D721Med (cell line): Measurements from ENCODE around the gene EIF4G3.
"Not testable (repeated sequence)": the region's sequence is repeated elsewhere in the genome, so short reads cannot be mapped to it uniquely, and the experiment has no call there.

Experiments
- DNase-seq: peaks from one replicate; pipeline ENCODE4 v3.0.0; 2011; ENCODE audit warnings: low spot score; ENCODE audit not compliant: insufficient read length
- FAIRE-seq: peaks from 2 replicates; lab custom pipeline; 2011; peaks lifted over from hg19 to GRCh38; lab: Jason Lieb, UNC
- TF ChIP-seq, protein P1 (sequence below): IDR thresholded peaks from 2 replicates; pipeline ENCODE4 v1.5.1; 2012; ENCODE audit warnings: mild to moderate bottlenecking, control low read depth; ENCODE audit not compliant: insufficient read depth; ENCODE audit errors: missing control alignments

The EIF4G3 gene

DNA sequence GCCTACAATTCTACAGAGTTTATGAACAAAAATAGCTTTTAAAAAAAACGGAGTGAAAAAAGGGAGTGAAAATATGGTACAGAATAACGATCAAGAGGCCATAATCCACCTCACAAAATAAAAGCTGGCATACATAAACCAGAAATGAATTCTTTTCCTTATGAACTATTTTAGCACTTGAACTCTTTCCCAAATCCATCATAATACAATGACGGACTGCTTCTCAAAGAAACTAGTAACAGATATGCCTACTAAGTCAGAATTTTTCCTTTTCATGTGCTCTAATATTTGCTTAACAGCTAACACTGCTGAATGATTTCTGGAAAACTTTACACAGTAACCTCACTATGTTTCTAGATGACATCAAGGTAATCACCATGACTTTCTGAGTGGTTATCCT is 144.0 kb downstream of the EIF4G3 start:
- no peak for DNase-seq
- TF ChIP-seq, protein P1, sequence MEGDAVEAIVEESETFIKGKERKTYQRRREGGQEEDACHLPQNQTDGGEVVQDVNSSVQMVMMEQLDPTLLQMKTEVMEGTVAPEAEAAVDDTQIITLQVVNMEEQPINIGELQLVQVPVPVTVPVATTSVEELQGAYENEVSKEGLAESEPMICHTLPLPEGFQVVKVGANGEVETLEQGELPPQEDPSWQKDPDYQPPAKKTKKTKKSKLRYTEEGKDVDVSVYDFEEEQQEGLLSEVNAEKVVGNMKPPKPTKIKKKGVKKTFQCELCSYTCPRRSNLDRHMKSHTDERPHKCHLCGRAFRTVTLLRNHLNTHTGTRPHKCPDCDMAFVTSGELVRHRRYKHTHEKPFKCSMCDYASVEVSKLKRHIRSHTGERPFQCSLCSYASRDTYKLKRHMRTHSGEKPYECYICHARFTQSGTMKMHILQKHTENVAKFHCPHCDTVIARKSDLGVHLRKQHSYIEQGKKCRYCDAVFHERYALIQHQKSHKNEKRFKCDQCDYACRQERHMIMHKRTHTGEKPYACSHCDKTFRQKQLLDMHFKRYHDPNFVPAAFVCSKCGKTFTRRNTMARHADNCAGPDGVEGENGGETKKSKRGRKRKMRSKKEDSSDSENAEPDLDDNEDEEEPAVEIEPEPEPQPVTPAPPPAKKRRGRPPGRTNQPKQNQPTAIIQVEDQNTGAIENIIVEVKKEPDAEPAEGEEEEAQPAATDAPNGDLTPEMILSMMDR = no peak
- FAIRE-seq = no peak

DNA sequence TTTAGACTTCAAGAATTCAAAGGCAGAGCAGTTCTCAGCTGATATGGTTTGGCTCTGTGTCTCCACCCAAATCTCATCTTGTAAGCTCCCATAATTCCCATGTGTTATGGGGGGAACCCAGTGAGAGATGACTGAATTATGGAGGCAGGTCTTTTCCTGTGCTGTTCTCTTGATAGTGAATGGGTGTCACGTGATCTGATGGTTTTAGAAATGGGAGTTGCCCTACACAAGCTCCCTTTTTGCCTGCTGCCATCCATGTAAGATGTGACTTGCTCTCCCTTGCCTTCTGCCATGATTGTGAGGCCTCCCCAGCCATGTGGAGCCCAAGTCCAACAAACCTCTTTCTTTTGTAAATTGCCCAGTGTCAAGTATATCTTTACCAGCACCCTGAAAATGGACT is 146.5 kb downstream of the EIF4G3 start:
- TF ChIP-seq, protein P1 = no peak
- DNase-seq = no peak
- no peak for FAIRE-seq

DNA sequence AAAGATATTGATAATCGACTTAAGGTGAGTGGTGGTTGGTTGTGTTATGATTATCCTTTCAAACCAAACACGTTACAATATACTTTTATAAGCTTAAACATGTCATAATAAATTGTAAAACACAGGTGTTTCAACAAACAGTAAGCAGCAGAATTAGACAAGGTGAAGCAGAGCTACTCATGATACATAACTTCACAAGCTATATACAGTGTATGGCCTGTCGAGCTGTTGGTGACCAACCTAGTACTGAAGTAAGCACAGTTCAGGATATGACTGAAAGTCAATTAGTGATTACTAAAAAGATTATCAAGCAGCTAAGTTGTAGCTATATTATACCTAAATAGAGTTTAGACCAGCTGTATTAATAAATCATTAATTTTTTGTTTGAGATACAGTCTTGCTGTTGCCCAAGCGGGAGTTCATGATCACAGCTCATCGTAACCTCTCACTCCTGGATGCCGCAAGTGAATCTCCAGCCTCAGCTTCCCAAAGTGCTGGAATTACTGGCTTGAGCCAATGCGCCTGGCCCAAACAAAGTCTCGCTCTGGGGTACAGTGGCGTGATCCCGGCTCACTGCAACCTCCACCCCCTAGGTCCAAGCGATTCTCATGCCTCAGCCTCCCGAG is 148.1 kb downstream of the EIF4G3 start:
- TF ChIP-seq, protein P1 = no peak
- DNase-seq (no peak), FAIRE-seq (no peak)

DNA sequence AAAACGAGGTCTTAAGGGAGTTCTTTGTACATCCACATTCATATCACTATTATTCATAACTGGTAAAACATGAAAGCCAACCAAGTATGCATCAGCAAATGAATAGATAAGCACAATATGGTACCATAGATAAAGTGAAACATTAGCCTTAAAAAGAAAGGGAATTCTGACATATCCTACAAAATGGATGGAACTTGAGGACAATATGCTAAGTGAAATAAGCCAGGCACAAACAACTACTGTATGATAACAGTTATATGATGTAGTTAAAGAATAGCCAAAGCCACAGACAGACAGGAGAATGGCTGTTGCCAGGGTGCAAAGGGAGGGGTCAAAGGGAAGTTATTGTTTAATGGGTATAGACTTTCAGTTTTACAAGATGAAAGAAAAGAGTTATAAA is 148.9 kb downstream of the EIF4G3 start:
- TF ChIP-seq, protein P1 = no peak
- no peak for DNase-seq
- FAIRE-seq = no peak

DNA sequence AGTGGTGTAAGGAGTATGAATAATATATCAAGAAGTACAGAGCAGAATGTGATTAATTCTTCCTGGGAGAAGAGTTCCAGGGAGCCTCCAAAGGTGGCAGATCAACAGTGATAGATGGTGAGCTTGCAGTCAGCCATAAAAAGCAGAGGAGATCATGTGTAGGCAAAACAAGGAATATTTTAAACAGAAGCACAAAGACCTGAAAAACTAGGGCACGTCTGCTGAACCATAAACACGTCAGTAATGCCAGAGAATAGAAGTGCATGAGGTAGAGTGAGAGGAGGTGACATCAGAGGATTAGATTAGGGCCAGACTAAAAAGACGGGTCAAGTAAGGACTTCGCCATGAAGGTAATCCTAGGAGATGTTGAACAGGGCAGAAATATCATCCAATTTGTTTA is 151.8 kb downstream of the EIF4G3 start:
- no peak for FAIRE-seq
- DNase-seq = no peak

DNA sequence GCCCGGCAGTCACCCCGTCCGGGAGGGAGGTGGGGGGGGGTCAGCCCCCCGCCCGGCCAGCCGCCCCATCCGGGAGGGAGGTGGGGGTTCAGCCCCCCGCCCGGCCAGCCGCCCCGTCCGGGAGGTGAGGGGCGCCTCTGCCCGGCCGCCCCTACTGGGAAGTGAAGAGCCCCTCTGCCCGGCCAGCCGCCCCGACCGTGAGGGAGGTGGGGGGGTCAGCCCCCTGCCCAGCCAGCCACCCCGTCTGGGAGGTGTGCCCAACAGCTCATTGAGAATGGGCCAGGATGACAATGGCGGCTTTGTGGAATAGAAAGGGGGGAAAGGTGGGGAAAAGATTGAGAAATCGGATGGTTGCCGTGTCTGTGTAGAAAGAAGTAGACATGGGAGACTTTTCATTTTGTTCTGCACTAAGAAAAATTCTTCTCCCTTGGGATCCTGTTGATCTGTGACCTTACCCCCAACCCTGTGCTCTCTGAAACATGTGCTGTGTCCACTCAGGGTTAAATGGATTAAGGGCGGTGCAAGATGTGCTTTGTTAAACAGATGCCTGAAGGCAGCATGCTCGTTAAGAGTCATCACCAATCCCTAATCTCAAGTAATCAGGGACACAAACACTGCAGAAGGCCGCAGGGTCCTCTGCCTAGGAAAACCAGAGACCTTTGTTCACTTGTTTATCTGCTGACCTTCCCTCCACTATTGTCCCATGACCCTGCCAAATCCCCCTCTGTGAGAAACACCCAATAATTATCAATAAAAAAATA is 152.4 kb downstream of the EIF4G3 start:
- not testable (repeated sequence) for FAIRE-seq

More for the DNA sequence above, 151.8 kb downstream of the EIF4G3 start:
- TF ChIP-seq, protein P1 = no peak

DNA sequence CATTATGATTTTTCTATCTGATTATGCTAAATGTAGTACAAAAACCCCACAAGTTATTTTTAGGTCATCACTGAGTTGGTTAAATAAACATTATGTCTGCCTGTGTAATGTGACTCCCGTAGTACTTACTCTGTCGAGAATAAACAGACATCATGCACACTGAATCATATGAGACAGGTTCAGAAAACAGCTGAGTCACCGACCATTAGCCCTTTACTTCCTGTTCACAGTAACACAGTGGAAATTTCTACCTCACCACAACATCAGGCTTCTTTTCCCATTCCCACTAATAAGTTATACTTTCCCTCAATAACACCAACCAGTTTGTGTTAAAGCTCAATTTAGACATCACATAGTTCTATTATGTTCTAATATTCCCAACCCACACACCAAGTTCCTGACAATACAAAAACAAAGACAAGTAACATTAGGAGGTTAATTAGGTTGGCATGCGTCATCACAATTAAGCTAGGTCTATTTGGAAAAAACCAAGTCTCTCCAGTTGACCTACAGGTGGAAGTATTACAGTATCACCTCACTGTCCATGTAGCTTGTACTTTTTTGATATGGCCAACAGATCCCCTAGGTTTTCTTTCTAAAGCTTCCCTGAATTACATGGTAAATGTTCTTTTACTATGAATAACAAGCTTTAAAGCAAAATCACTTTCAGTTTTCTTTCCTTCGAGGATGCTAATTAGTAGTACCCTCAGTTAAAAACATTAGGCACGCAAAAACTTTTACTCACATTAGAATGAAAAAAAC is 154.2 kb downstream of the EIF4G3 start:
- no peak for DNase-seq
- TF ChIP-seq, protein P1 = no peak
- FAIRE-seq = no peak

More for the DNA sequence above, 152.4 kb downstream of the EIF4G3 start:
- DNase-seq = not testable (repeated sequence)
